Activated CD4-positive, alpha-beta T cell treated with anti-CD3 and anti-CD28 coated beads, Interleukin-2, amount 50 U/mL, for 24 hours (primary cell): ENCODE measurements around the gene WDR93.
"Not testable (repeated sequence)": the region's sequence is repeated elsewhere in the genome, so short reads cannot be mapped to it uniquely, and the experiment has no call there.

Experiments used
- DNase-seq, 2 donors: peaks; one replicate each; pipeline ENCODE4 v3.0.0-alpha.2; 2020; ENCODE audit warnings: low read depth in 1 of 2, low spot score in 1 of 2

WDR93 gene

DNA sequence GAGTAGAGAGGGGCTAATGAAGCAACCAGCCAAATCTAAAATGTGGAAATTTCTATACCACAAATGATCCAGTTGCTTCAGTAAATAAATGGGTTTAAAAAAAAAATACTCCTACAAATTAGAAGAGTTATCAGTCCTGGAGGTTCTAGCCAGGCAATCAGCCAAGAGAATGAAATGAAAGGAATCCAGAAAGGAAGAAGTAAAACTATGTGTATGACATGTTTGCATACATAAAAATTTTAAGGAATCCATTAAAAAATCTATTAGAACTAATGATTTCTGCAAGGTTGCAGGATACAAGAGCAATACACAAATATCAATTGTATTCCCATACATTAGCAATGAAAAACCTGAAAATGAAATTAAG lies 95.1 kb downstream of the WDR93 start:
- no peak for DNase-seq

DNA sequence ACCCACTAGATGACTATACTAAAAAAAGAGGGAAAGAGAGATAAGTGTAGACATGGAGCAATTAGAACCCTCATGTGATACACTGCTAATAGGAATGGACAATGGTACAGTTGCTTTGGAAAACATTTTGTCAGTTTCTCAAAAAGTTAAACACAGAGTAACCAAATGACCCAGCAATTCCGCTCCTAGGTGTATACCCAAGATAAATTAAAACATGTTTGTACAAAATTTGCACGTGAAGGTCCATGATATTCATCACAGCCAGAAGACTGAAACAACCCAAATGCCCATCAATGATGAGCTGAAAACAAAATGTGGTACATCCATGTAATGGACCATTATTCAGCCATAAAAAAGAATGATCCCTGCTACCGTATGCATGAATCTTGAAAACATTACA lies 97.3 kb downstream of the WDR93 start:
- no peak for DNase-seq

DNA sequence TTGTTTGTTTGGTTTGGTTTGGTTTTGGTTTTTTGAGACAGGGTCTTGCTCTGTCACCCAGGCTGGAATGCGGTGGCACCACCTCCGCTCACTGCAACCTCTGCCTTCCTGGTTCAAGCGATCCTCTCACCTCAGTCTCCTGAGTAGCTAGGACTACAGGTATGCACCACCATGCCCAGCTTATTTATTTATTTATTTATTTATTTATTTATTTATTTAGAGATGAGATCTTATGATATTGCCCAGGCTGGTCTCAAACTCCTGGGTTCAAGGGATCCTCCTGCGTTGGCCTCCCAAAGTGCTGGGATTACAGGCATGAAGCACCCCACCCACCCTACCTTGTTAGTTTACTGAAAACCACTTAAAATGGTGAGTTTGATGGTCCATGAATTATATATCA lies 98.0 kb downstream of the WDR93 start:
- DNase-seq, result not testable (repeated sequence)

DNA sequence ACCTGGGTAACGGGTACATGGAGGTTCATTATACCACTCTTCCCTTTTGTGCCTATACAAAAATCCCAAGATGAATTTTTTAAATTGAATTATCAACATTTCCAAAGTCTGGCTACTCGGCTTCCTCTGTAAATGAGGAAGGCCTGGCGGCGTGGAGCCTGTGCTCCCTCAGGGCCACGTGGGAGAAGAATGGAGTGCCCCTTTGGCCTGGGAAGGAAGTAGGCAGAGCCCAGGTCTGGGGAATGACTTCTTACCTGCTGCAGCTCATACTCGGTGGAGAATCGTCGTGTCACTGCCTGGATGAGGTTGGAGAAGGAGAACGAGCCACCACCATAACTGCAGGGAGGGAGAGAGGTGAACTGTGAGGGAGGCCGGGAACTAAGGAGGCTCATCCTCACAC lies 99.6 kb downstream of the WDR93 start:
- no peak for DNase-seq

DNA sequence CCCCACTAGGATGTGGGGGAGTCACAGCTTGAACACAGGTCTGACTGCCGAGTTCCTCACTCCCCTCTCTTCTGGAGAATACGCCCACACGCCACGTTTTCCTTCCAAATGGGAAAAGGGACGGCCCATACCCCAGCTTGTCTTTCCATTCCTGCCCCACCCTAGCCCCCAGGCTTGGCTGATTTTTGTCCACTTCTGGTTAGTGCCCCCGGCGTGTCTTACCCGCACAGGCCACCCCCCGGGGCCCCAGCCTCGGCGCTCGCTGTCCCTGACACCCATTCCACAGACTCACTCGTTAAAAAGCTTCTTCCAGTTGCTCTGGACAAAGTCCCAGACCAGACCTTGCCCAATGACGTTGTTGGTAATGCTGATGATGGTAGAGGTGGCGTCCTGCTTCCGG lies 100.0 kb downstream of the WDR93 start:
- DNase-seq, result no peak

DNA sequence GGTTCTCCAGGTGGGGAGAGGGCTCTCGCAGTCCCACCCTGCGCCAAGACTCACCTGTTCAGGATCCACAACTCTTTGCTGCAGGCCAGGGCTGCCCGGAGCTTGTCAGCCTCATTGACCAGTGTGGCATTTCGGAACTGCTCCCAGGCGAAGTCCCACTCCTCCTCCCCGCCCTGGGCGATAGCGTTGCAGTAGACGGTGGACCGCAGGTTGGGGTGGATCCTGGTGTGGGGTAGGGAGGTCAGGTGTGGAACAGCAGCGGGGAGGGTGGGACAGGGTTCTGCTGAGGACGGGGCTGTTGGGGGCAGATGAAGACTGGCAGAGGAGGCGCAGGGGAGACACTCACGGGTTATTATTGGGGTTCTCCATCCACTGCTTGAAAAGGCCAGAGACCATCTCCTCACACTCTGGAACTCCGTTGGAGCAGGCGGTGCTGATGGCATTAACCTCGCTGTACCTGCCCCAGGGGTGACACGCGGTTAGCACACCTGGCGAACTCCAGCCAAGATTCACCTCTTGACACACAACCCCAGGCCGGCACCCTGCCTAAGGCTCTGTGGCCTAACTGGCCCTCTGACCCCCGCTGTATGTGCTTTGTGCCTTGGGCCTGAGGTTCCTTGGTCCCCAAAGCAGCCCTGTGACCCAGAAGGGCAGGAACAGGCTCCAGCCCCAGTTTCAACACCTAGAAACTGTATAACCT lies 101.6 kb downstream of the WDR93 start:
- DNase-seq, result no peak
